ENCODE results near the gene ASS1.

GRCh38 chr9:130518943-130519799 is 74.4 kb downstream of the ASS1 start:
- no peak for TF ChIP-seq CTCF (IDR thresholded peaks at IDR 0.05; ENCODE audit: low read length)
- TF ChIP-seq EZH2 (optimal IDR thresholded peaks at IDR 0.05; ENCODE audit: low read depth, low read length) = no peak

Measured in MM.1S (cell line).